Kidney (tissue), 14 donors: ENCODE measurements around the gene SH2D6. TPM values are rescaled to one million over a fixed set of nuclear protein-coding genes. Genes with fewer than 3 reads are reported as not detected.

Source experiments
- DNase-seq, 5 donors: peaks; one replicate each; pipeline ENCODE4 v3.0.0-alpha.2; 2013 to 2020
- FAIRE-seq: peaks from 2 replicates; lab custom pipeline; 2012; peaks lifted over from hg19 to GRCh38; lab: Jason Lieb, UNC
- H3K27ac ChIP-seq, 2 donors: one replicate each; pipeline ENCODE4 v1.7.0; 2013; ENCODE audit warnings: low read depth in 2 of 2, low read length in 2 of 2, inconsistent platforms in 1 of 2
- H3K27me3 ChIP-seq: one replicate; pipeline ENCODE4 v1.7.1; 2013; ENCODE audit warnings: low read length, inconsistent platforms; ENCODE audit not compliant: control insufficient read depth, insufficient read depth
- H3K36me3 ChIP-seq, 3 donors: one replicate each; pipeline versions ENCODE4 v1.7.0 to v1.7.1; 2013; ENCODE audit warnings: low read length in 3 of 3, control low read depth in 1 of 3, inconsistent platforms in 1 of 3; ENCODE audit not compliant: insufficient read depth in 3 of 3, control insufficient read depth in 2 of 3
- H3K4me1 ChIP-seq, 3 donors: one replicate each; pipeline versions ENCODE4 v1.7.0 to v1.7.1; 2013; ENCODE audit warnings: low read length in 3 of 3, inconsistent platforms in 1 of 3, low read depth in 1 of 3; ENCODE audit not compliant: control insufficient read depth in 2 of 3, insufficient read depth in 2 of 3
- H3K4me3 ChIP-seq, 3 donors: one replicate each; pipeline versions ENCODE4 v1.7.0 to v1.8.1; 2013; ENCODE audit warnings: low read length in 3 of 3, control low read depth in 1 of 3, inconsistent platforms in 1 of 3
- H3K9ac ChIP-seq, 3 donors: one replicate each; pipeline versions ENCODE4 v1.7.0 to v1.7.1; 2013; ENCODE audit warnings: low read length in 3 of 3, control low read depth in 1 of 3, inconsistent platforms in 1 of 3
- H3K9me3 ChIP-seq, 3 donors: one replicate each; pipeline versions ENCODE4 v1.7.0 to v1.7.1; 2013; ENCODE audit warnings: low read length in 3 of 3, control low read depth in 1 of 3, inconsistent platforms in 1 of 3; ENCODE audit not compliant: control insufficient read depth in 2 of 3, insufficient read depth in 1 of 3
- CTCF ChIP-seq: IDR thresholded peaks from 3 replicates; pipeline ENCODE4 v1.5.1; 2012; ENCODE audit warnings: mild to moderate bottlenecking, moderate library complexity, borderline replicate concordance; ENCODE audit not compliant: insufficient read depth; ENCODE audit errors: extremely low read depth
- intact Hi-C: fragments of 100-400 bp; cut with DNase I; formaldehyde crosslinking; loops from one replicate; pipeline ENCODE4 v1.11.1; 2022
- polyA plus RNA-seq: library from polyadenylated mRNA; stranded (reverse); fragments of 350-450 nt; fragmentation: Illumina TruSeq; extraction: RNeasy Lipid Tissue Mini Kit (QIAGEN cat#74804); gene quantifications from one replicate; pipeline ENCODE4 v1.2.3, GENCODE V29; 2014; ENCODE audit warnings: low read depth, low replicate concordance; ENCODE audit not compliant: insufficient read depth
- total RNA-seq: library from RNA; stranded (reverse); fragmentation: NEBNext Ultra II Directional; extraction: Animal tissue kit (Norgen Biotek cat#: 25700); gene quantifications from one replicate; pipeline ENCODE4 v1.2.1, GENCODE V29; 2021
- donor health status: control.
- donor health status: control.
- donor health status: control.
- donor health status: control.
- donor health status: control.
- donor health status: DM: yes; HTN: yes; CAD: no.
- donor health status: Normal renal cell carcinoma (clear cell type).

SH2D6 gene
- total and polyA plus RNA-seq, 2 donors from 2014 or later: 0.98 to 3.2 TPM

GRCh38 chr2:85439986-85440385, 21.5 kb downstream of the SH2D6 start:
- H3K4me3 ChIP-seq: no peak overlapping the region
- no peaks in the 10 kb centered on the region for H3K27me3 ChIP-seq
- FAIRE-seq (no peak), DNase-seq (no peak)
- H3K9ac ChIP-seq: no peak overlapping the region
- no peak for TF ChIP-seq CTCF
- H3K27ac ChIP-seq: no peak overlapping the region
- peaks cover 2 to 34% (median 33%) of the 10 kb centered on the region in 3 donors for H3K4me1 ChIP-seq
- no peaks in the 10 kb centered on the region for H3K36me3 ChIP-seq
- intact Hi-C loops: no loop called here
- H3K9me3 ChIP-seq: no peaks in the 10 kb centered on the region

GRCh38 chr2:85440729-85441128, 22.2 kb downstream of the SH2D6 start:
- intact Hi-C loops: no loop called here
- no peak for FAIRE-seq
- DNase-seq: no peak
- Histone ChIP-seq H3K36me3 (no peaks in the 10 kb centered on the region), H3K4me1 (peaks cover 2 to 29% (median 27%) of the 10 kb centered on the region in 3 donors), H3K27ac (no peak overlapping the region), H3K4me3 (no peak overlapping the region), H3K27me3 (no peaks in the 10 kb centered on the region), H3K9ac (no peak overlapping the region), H3K9me3 (no peaks in the 10 kb centered on the region)
- TF ChIP-seq CTCF: no peak

- Histone ChIP-seq H3K4me3 (no peak overlapping the region), H3K4me1 (peaks cover 2 to 21% (median 19%) of the 10 kb centered on the region in 3 donors), H3K36me3 (no peaks in the 10 kb centered on the region), H3K27ac (no peak overlapping the region), H3K9me3 (no peaks in the 10 kb centered on the region), H3K27me3 (no peaks in the 10 kb centered on the region), H3K9ac (no peak overlapping the region)
- no peak for DNase-seq
- FAIRE-seq: no peak
- intact Hi-C loops: no loop called here
- TF ChIP-seq CTCF: no peak
These were observed 23.4 kb downstream of the SH2D6 start for GRCh38 chr2:85441864-85442263.

GRCh38 chr2:85444629-85445172, 26.2 kb downstream of the SH2D6 start:
- Histone ChIP-seq H3K9me3 (no peaks in the 10 kb centered on the region), H3K36me3 (no peaks in the 10 kb centered on the region), H3K27me3 (no peaks in the 10 kb centered on the region), H3K4me1 (no peaks in the 10 kb centered on the region), H3K27ac (no peak overlapping the region), H3K9ac (no peak overlapping the region), H3K4me3 (no peak overlapping the region)
- DNase-seq (no peak), FAIRE-seq (no peak)
- intact Hi-C loops: no loop called here
- TF ChIP-seq CTCF: no peak
